ENCODE data around the gene BAK1. TPM values are rescaled to one million over a fixed set of nuclear protein-coding genes. Genes with fewer than 3 reads are reported as not detected.

Gene BAK1
- polyA plus RNA-seq, 1 donor from 2014 or later = 15.4 TPM

- Histone ChIP-seq H3K9me2 (ENCODE audit: insufficient read depth, low read length) (no peaks in the 10 kb centered on the region), H3K9me3 (ENCODE audit: low read length) (no peaks in the 10 kb centered on the region), H3K27ac (ENCODE audit: low read length) (no peak overlapping the region), H3K4me2 (ENCODE audit: low read length) (no peak overlapping the region), H4K20me1 (ENCODE audit: insufficient read depth) (no peaks in the 10 kb centered on the region), H3K79me2 (replicated peaks; ENCODE audit: insufficient read depth, low read length) (no peaks in the 10 kb centered on the region), H3K9ac (ENCODE audit: low read length) (no peak overlapping the region), H3K4me3 (ENCODE audit: low read length) (no peak overlapping the region), H2AFZ (ENCODE audit: low read depth, low read length) (no peak overlapping the region), H3K36me3 (ENCODE audit: insufficient read depth, low read length) (no peaks in the 10 kb centered on the region), H3F3A (ENCODE audit: insufficient read depth, low read length, poor library complexity, severe bottlenecking) (no peaks in the 10 kb centered on the region), H3K27me3 (ENCODE audit: insufficient read depth, low read depth, low read length) (no peaks in the 10 kb centered on the region)
- TF ChIP-seq CTCF (IDR thresholded peaks at IDR 0.05; ENCODE audit: poor library complexity, severe bottlenecking) (no peak), REST (IDR thresholded peaks at IDR 0.05; ENCODE audit: borderline replicate concordance) (no peak), EP300 (conservative IDR thresholded peaks at IDR 0.05; ENCODE audit: poor library complexity, severe bottlenecking) (no peak), EZH2 (IDR thresholded peaks at IDR 0.05; ENCODE audit: borderline replicate concordance, insufficient read depth, low read length, poor library complexity, severe bottlenecking) (no peak), MXI1 (conservative IDR thresholded peaks at IDR 0.05; ENCODE audit: poor library complexity, severe bottlenecking) (no peak), TAF1 (IDR thresholded peaks at IDR 0.05; ENCODE audit: low read depth) (no peak), RAD21 (conservative IDR thresholded peaks at IDR 0.05) (no peak), POLR2AphosphoS5 (IDR thresholded peaks at IDR 0.05) (no peak), SMC3 (conservative IDR thresholded peaks at IDR 0.05; ENCODE audit: poor library complexity) (no peak)
Measured at GRCh38 chr6:33606642-33607041, 26.6 kb upstream of the BAK1 start.

GRCh38 chr6:33604941-33605854 is 25.1 kb upstream of the BAK1 start:
- Histone ChIP-seq H3K9me3 (ENCODE audit: low read length) (no peaks in the 10 kb centered on the region), H3K4me2 (ENCODE audit: low read length) (no peak overlapping the region), H3K4me3 (ENCODE audit: low read length) (no peak overlapping the region), H3K79me2 (replicated peaks; ENCODE audit: insufficient read depth, low read length) (no peaks in the 10 kb centered on the region), H3K9ac (ENCODE audit: low read length) (no peak overlapping the region), H3K36me3 (ENCODE audit: insufficient read depth, low read length) (no peaks in the 10 kb centered on the region), H2AFZ (ENCODE audit: low read depth, low read length) (no peak overlapping the region), H4K20me1 (ENCODE audit: insufficient read depth) (no peaks in the 10 kb centered on the region), H3K27ac (ENCODE audit: low read length) (no peak overlapping the region), H3K27me3 (ENCODE audit: insufficient read depth, low read depth, low read length) (no peaks in the 10 kb centered on the region), H3K9me2 (ENCODE audit: insufficient read depth, low read length) (no peaks in the 10 kb centered on the region), H3F3A (ENCODE audit: insufficient read depth, low read length, poor library complexity, severe bottlenecking) (no peaks in the 10 kb centered on the region)
- no peak for TF ChIP-seq REST (IDR thresholded peaks at IDR 0.05; ENCODE audit: borderline replicate concordance)
- no peak for TF ChIP-seq TAF1 (IDR thresholded peaks at IDR 0.05; ENCODE audit: low read depth)
- TF ChIP-seq POLR2AphosphoS5 (IDR thresholded peaks at IDR 0.05) = no peak
- TF ChIP-seq SMC3 (conservative IDR thresholded peaks at IDR 0.05; ENCODE audit: poor library complexity) = no peak
- TF ChIP-seq RAD21 (conservative IDR thresholded peaks at IDR 0.05) = no peak
- no peak for TF ChIP-seq MXI1 (conservative IDR thresholded peaks at IDR 0.05; ENCODE audit: poor library complexity, severe bottlenecking)
- no peak for TF ChIP-seq CTCF (IDR thresholded peaks at IDR 0.05; ENCODE audit: poor library complexity, severe bottlenecking)
- no peak for TF ChIP-seq EP300 (conservative IDR thresholded peaks at IDR 0.05; ENCODE audit: poor library complexity, severe bottlenecking)
- no peak for TF ChIP-seq EZH2 (IDR thresholded peaks at IDR 0.05; ENCODE audit: borderline replicate concordance, insufficient read depth, low read length, poor library complexity, severe bottlenecking)

Measured in neural cell (in vitro differentiated cells).